Measurements from ENCODE around the gene SBSN. TPM values are rescaled to one million over a fixed set of nuclear protein-coding genes. Genes with fewer than 3 reads are reported as not detected.

SBSN gene
- total RNA-seq, 1 donor from 2014 or later = 0.30 TPM

GRCh38 chr19:35549174-35549788 is 21.2 kb upstream of the SBSN start:
- no peak for DNase-seq (ENCODE audit: low spot score)
- H3K4me3 Mint-ChIP-seq (ENCODE audit: unreplicated experiment) = no peak overlapping the region

GRCh38 chr19:35546532-35546931 is 18.4 kb upstream of the SBSN start:
- H3K36me3 Mint-ChIP-seq (ENCODE audit: low read depth) = peaks cover 12% of the 10 kb centered on the region
- H3K4me1 Mint-ChIP-seq (ENCODE audit: low read depth) = peaks cover 21% of the 10 kb centered on the region
- TF ChIP-seq, protein P1, sequence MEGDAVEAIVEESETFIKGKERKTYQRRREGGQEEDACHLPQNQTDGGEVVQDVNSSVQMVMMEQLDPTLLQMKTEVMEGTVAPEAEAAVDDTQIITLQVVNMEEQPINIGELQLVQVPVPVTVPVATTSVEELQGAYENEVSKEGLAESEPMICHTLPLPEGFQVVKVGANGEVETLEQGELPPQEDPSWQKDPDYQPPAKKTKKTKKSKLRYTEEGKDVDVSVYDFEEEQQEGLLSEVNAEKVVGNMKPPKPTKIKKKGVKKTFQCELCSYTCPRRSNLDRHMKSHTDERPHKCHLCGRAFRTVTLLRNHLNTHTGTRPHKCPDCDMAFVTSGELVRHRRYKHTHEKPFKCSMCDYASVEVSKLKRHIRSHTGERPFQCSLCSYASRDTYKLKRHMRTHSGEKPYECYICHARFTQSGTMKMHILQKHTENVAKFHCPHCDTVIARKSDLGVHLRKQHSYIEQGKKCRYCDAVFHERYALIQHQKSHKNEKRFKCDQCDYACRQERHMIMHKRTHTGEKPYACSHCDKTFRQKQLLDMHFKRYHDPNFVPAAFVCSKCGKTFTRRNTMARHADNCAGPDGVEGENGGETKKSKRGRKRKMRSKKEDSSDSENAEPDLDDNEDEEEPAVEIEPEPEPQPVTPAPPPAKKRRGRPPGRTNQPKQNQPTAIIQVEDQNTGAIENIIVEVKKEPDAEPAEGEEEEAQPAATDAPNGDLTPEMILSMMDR (IDR thresholded peaks at IDR 0.05) = no peak
- no peaks in the 10 kb centered on the region for H3K27me3 Mint-ChIP-seq (ENCODE audit: low read depth)
- no peak overlapping the region for H3K27ac Mint-ChIP-seq (ENCODE audit: unreplicated experiment)
- peak overlapping the region; percentile 95 for H3K4me3 Mint-ChIP-seq (ENCODE audit: unreplicated experiment)
- no peak for DNase-seq (ENCODE audit: low spot score)
- H3K9me3 Mint-ChIP-seq (ENCODE audit: low read depth) = no peaks in the 10 kb centered on the region

More at GRCh38 chr19:35549174-35549788, 21.2 kb upstream of the SBSN start:
- no peaks in the 10 kb centered on the region for H3K9me3 Mint-ChIP-seq (ENCODE audit: low read depth)
- H3K4me1 Mint-ChIP-seq (ENCODE audit: low read depth) = peaks cover 19% of the 10 kb centered on the region
- no peak overlapping the region for H3K27ac Mint-ChIP-seq (ENCODE audit: unreplicated experiment)
- H3K36me3 Mint-ChIP-seq (ENCODE audit: low read depth) = peaks cover 10% of the 10 kb centered on the region
- no peaks in the 10 kb centered on the region for H3K27me3 Mint-ChIP-seq (ENCODE audit: low read depth)
- TF ChIP-seq, protein P1 (IDR thresholded peaks at IDR 0.05) = peak; percentile 81

DNA sequence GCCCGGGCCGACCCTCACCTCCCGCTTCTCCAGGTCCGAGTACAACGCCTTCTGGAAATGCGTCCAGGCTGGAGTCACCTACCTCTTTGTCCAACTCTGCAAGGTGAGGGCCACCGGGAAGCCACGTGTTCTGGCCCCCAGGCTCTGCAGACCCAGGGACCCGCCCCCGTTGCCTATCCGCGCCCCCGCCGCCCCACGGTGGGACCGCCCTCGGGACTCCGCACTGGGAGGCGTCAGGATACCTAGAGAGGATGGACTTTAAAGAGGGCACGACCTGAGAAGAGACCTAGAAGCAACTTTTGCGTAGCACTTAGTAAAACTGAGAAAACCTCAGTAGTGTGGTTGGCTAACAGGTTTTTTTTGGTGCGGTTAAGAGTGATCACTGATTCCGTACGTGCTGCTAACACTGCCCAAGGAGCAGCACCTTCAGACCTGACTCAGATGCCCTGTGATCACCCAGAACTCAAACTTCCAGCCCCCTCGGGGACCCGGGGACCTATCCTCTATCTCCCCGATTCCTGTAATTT is 17.8 kb upstream of the SBSN start:
- peaks cover 21% of the 10 kb centered on the region for H3K4me1 Mint-ChIP-seq (ENCODE audit: low read depth)
- peak overlapping the region; percentile 95 for H3K4me3 Mint-ChIP-seq (ENCODE audit: unreplicated experiment)
- H3K36me3 Mint-ChIP-seq (ENCODE audit: low read depth) = peaks cover 11% of the 10 kb centered on the region
- H3K27ac Mint-ChIP-seq (ENCODE audit: unreplicated experiment) = peak overlapping the region; percentile 32
- TF ChIP-seq, protein P1 (IDR thresholded peaks at IDR 0.05) = no peak
- H3K27me3 Mint-ChIP-seq (ENCODE audit: low read depth) = no peaks in the 10 kb centered on the region
- no peak for DNase-seq (ENCODE audit: low spot score)
- H3K9me3 Mint-ChIP-seq (ENCODE audit: low read depth) = no peaks in the 10 kb centered on the region

GRCh38 chr19:35545001-35545854 is 17.1 kb upstream of the SBSN start, which contains the start of gene TMEM147:
TMEM147 (plus strand) TSS chr19:35545626; CDS start chr19:35545740, 114 bp downstream.
- peak within 1 kb of the TSS; percentile 79 for H3K27ac Mint-ChIP-seq (ENCODE audit: unreplicated experiment)
- no peaks in the 10 kb centered on the region for H3K27me3 Mint-ChIP-seq (ENCODE audit: low read depth)
- TF ChIP-seq, protein P1 (IDR thresholded peaks at IDR 0.05) = peak; percentile 8
- no peaks in the 10 kb centered on the region for H3K9me3 Mint-ChIP-seq (ENCODE audit: low read depth)
- peak within 1 kb of the TSS; percentile 95 for H3K4me3 Mint-ChIP-seq (ENCODE audit: unreplicated experiment)
- H3K4me1 Mint-ChIP-seq (ENCODE audit: low read depth) = peaks cover 21% of the 10 kb centered on the region
- peaks cover 7% of the 10 kb centered on the region for H3K36me3 Mint-ChIP-seq (ENCODE audit: low read depth)
- no peak for DNase-seq (ENCODE audit: low spot score)

GRCh38 chr19:35544110-35544802 is 16.1 kb upstream of the SBSN start:
- Mint-ChIP-seq H3K4me3 (ENCODE audit: unreplicated experiment) (peak overlapping the region; percentile 95), H3K27me3 (ENCODE audit: low read depth) (no peaks in the 10 kb centered on the region), H3K4me1 (ENCODE audit: low read depth) (peaks cover 21% of the 10 kb centered on the region), H3K27ac (ENCODE audit: unreplicated experiment) (no peak overlapping the region), H3K36me3 (ENCODE audit: low read depth) (peaks cover 6% of the 10 kb centered on the region), H3K9me3 (ENCODE audit: low read depth) (no peaks in the 10 kb centered on the region)
- DNase-seq (ENCODE audit: low spot score) = no peak
- TF ChIP-seq, protein P1 (IDR thresholded peaks at IDR 0.05) = no peak
